H1 (cell line): Measurements from ENCODE around the gene CAPN7. TPM values are rescaled to one million over a fixed set of nuclear protein-coding genes. Genes with fewer than 3 reads are reported as not detected.

Experiments used
- polyA plus RNA-seq, 7 experiments: library from polyadenylated mRNA; depleted of rRNA in 3 of 7; stranded (reverse) in 5 of 7; unstranded in 2 of 7; fragments of >200 nt in 5 of 7; fragments of 200-250 nt in 2 of 7; gene quantifications; 1 replicate in 5 of 7; 2 replicates in 1 of 7; 4 replicates in 1 of 7; pipeline versions ENCODE4 v1.2.1 to v1.2.3, GENCODE V29; 2011 to 2013; ENCODE audit warnings: missing spikeins in 2 of 7, mixed read lengths in 2 of 7
- total RNA-seq: library from RNA; stranded (reverse); fragmentation: NEBNext Ultra II Directional; extraction: Animal tissue kit (Norgen Biotek cat#: 25700); gene quantifications from 2 replicates; pipeline ENCODE4 v1.2.1, GENCODE V29; 2021
- TF ChIP-seq, protein P1 (sequence below): IDR thresholded peaks from 2 replicates; pipeline ENCODE4 v1.6.1; 2011; ENCODE audit warnings: low read length, improper control_type of control experiment
- TF ChIP-seq, protein P2 (sequence below): fragments of 300-600 bp; sonication (generic); IDR thresholded peaks from 2 replicates; pipeline ENCODE4 v1.7.1; 2012; ENCODE audit warnings: low read length, moderate library complexity, mild to moderate bottlenecking, inconsistent platforms; ENCODE audit not compliant: insufficient replicate concordance

CAPN7 gene
- total and polyA plus RNA-seq, 2 of the 8 experiments (the other 6 are each of a cell fraction or from before 2014, with no cell fraction given): 5.3 to 13.2 TPM

DNA sequence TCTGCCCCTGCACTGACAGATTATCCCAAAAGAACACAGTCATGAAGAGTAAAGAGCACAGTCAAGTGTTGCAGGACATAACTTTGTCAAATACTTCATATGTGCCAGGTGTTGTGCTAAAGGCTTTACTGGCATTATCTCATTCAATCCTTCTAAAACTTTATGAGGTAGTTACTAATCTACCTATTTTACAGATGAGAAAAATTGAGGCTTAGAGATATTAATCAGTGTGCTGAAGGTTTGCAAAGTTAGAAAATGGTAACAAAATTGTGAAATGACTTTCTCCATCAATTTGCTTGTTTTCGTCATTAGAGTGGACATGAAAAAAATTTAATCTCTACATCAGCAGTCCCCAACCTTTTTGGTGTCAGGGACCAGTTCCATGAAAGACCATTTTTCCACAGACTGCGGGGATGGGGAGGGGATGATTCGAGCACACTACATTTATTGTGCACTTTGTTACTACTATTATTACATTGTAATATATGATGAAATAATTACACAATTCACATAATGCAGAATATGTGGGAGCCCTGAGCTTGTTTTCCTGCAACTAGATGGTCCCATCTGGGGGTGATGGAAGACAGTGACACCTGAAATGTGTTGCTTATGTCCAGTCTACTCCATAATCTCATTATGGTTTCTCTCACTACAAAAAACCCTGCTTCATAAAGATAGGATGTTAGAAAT lies 8.6 kb upstream of the CAPN7 start (continued):
- TF ChIP-seq, protein P1, sequence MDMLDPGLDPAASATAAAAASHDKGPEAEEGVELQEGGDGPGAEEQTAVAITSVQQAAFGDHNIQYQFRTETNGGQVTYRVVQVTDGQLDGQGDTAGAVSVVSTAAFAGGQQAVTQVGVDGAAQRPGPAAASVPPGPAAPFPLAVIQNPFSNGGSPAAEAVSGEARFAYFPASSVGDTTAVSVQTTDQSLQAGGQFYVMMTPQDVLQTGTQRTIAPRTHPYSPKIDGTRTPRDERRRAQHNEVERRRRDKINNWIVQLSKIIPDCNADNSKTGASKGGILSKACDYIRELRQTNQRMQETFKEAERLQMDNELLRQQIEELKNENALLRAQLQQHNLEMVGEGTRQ: no peak
- TF ChIP-seq, protein P2, sequence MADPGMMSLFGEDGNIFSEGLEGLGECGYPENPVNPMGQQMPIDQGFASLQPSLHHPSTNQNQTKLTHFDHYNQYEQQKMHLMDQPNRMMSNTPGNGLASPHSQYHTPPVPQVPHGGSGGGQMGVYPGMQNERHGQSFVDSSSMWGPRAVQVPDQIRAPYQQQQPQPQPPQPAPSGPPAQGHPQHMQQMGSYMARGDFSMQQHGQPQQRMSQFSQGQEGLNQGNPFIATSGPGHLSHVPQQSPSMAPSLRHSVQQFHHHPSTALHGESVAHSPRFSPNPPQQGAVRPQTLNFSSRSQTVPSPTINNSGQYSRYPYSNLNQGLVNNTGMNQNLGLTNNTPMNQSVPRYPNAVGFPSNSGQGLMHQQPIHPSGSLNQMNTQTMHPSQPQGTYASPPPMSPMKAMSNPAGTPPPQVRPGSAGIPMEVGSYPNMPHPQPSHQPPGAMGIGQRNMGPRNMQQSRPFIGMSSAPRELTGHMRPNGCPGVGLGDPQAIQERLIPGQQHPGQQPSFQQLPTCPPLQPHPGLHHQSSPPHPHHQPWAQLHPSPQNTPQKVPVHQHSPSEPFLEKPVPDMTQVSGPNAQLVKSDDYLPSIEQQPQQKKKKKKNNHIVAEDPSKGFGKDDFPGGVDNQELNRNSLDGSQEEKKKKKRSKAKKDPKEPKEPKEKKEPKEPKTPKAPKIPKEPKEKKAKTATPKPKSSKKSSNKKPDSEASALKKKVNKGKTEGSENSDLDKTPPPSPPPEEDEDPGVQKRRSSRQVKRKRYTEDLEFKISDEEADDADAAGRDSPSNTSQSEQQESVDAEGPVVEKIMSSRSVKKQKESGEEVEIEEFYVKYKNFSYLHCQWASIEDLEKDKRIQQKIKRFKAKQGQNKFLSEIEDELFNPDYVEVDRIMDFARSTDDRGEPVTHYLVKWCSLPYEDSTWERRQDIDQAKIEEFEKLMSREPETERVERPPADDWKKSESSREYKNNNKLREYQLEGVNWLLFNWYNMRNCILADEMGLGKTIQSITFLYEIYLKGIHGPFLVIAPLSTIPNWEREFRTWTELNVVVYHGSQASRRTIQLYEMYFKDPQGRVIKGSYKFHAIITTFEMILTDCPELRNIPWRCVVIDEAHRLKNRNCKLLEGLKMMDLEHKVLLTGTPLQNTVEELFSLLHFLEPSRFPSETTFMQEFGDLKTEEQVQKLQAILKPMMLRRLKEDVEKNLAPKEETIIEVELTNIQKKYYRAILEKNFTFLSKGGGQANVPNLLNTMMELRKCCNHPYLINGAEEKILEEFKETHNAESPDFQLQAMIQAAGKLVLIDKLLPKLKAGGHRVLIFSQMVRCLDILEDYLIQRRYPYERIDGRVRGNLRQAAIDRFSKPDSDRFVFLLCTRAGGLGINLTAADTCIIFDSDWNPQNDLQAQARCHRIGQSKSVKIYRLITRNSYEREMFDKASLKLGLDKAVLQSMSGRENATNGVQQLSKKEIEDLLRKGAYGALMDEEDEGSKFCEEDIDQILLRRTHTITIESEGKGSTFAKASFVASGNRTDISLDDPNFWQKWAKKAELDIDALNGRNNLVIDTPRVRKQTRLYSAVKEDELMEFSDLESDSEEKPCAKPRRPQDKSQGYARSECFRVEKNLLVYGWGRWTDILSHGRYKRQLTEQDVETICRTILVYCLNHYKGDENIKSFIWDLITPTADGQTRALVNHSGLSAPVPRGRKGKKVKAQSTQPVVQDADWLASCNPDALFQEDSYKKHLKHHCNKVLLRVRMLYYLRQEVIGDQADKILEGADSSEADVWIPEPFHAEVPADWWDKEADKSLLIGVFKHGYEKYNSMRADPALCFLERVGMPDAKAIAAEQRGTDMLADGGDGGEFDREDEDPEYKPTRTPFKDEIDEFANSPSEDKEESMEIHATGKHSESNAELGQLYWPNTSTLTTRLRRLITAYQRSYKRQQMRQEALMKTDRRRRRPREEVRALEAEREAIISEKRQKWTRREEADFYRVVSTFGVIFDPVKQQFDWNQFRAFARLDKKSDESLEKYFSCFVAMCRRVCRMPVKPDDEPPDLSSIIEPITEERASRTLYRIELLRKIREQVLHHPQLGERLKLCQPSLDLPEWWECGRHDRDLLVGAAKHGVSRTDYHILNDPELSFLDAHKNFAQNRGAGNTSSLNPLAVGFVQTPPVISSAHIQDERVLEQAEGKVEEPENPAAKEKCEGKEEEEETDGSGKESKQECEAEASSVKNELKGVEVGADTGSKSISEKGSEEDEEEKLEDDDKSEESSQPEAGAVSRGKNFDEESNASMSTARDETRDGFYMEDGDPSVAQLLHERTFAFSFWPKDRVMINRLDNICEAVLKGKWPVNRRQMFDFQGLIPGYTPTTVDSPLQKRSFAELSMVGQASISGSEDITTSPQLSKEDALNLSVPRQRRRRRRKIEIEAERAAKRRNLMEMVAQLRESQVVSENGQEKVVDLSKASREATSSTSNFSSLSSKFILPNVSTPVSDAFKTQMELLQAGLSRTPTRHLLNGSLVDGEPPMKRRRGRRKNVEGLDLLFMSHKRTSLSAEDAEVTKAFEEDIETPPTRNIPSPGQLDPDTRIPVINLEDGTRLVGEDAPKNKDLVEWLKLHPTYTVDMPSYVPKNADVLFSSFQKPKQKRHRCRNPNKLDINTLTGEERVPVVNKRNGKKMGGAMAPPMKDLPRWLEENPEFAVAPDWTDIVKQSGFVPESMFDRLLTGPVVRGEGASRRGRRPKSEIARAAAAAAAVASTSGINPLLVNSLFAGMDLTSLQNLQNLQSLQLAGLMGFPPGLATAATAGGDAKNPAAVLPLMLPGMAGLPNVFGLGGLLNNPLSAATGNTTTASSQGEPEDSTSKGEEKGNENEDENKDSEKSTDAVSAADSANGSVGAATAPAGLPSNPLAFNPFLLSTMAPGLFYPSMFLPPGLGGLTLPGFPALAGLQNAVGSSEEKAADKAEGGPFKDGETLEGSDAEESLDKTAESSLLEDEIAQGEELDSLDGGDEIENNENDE: no peak
